ENCODE results near the gene TECPR2.
"Not testable (repeated sequence)": the region's sequence is repeated elsewhere in the genome, so short reads cannot be mapped to it uniquely, and the experiment has no call there.

TECPR2 gene

GRCh38 chr14:102320033-102320660 is 42.6 kb upstream of the TECPR2 start:
- no peaks in the 10 kb centered on the region for H3K27me3 ChIP-seq (ENCODE audit: control insufficient read depth in 1 of 2, insufficient read depth in 2 of 2, low read length in 2 of 2)
- H3K4me1 ChIP-seq (ENCODE audit: insufficient read depth, low read length): peaks cover 13% of the 10 kb centered on the region
- no peaks in the 10 kb centered on the region for H3K36me3 ChIP-seq (ENCODE audit: insufficient read depth, low read length)
- no peaks in the 10 kb centered on the region for H3K9me3 ChIP-seq (ENCODE audit: low read length)
- peak overlapping the region; percentile 83 for H3K27ac ChIP-seq (ENCODE audit: low read depth, low read length)
- H3K4me3 ChIP-seq (ENCODE audit: low read depth in 1 of 2, low read length in 2 of 2): peak overlapping the region; percentile 72 to 80
- H3K9ac ChIP-seq (ENCODE audit: low read length): peak overlapping the region; percentile 88

GRCh38 chr14:102320671-102321455 is 41.9 kb upstream of the TECPR2 start:
- Histone ChIP-seq H3K9ac (ENCODE audit: low read length) (peak overlapping the region; percentile 88), H3K27me3 (ENCODE audit: control insufficient read depth in 1 of 2, insufficient read depth in 2 of 2, low read length in 2 of 2) (no peaks in the 10 kb centered on the region), H3K9me3 (ENCODE audit: low read length) (no peaks in the 10 kb centered on the region), H3K4me1 (ENCODE audit: insufficient read depth, low read length) (peaks cover 12% of the 10 kb centered on the region), H3K27ac (ENCODE audit: low read depth, low read length) (peak overlapping the region; percentile 83), H3K36me3 (ENCODE audit: insufficient read depth, low read length) (no peaks in the 10 kb centered on the region), H3K4me3 (ENCODE audit: low read depth in 1 of 2, low read length in 2 of 2) (peak overlapping the region in 1 of 2 donors; percentile 80)

- Histone ChIP-seq H3K4me3 (ENCODE audit: low read depth in 1 of 2, low read length in 2 of 2) (no peak overlapping the region), H3K27me3 (ENCODE audit: control insufficient read depth in 1 of 2, insufficient read depth in 2 of 2, low read length in 2 of 2) (no peaks in the 10 kb centered on the region), H3K9ac (ENCODE audit: low read length) (no peak overlapping the region), H3K36me3 (ENCODE audit: insufficient read depth, low read length) (no peaks in the 10 kb centered on the region), H3K27ac (ENCODE audit: low read depth, low read length) (no peak overlapping the region), H3K4me1 (ENCODE audit: insufficient read depth, low read length) (peaks cover 4% of the 10 kb centered on the region), H3K9me3 (ENCODE audit: low read length) (no peaks in the 10 kb centered on the region)
Observed at GRCh38 chr14:102321456-102322422, 41.0 kb upstream of the TECPR2 start.

GRCh38 chr14:102323102-102323501 is 39.6 kb upstream of the TECPR2 start:
- no peak overlapping the region for H3K9ac ChIP-seq (ENCODE audit: low read length)
- no peaks in the 10 kb centered on the region for H3K36me3 ChIP-seq (ENCODE audit: insufficient read depth, low read length)
- H3K27me3 ChIP-seq (ENCODE audit: control insufficient read depth in 1 of 2, insufficient read depth in 2 of 2, low read length in 2 of 2): no peaks in the 10 kb centered on the region
- H3K4me1 ChIP-seq (ENCODE audit: insufficient read depth, low read length): no peaks in the 10 kb centered on the region
- no peaks in the 10 kb centered on the region for H3K9me3 ChIP-seq (ENCODE audit: low read length)
- no peak overlapping the region for H3K4me3 ChIP-seq (ENCODE audit: low read depth in 1 of 2, low read length in 2 of 2)
- H3K27ac ChIP-seq (ENCODE audit: low read depth, low read length): no peak overlapping the region

GRCh38 chr14:102325791-102326345 is 36.9 kb upstream of the TECPR2 start:
- H3K9ac ChIP-seq (ENCODE audit: low read length): no peak overlapping the region
- H3K4me3 ChIP-seq (ENCODE audit: low read depth in 1 of 2, low read length in 2 of 2): no peak overlapping the region
- H3K36me3 ChIP-seq (ENCODE audit: insufficient read depth, low read length): no peaks in the 10 kb centered on the region
- H3K9me3 ChIP-seq (ENCODE audit: low read length): no peaks in the 10 kb centered on the region
- H3K4me1 ChIP-seq (ENCODE audit: insufficient read depth, low read length): no peaks in the 10 kb centered on the region
- no peak overlapping the region for H3K27ac ChIP-seq (ENCODE audit: low read depth, low read length)
- no peaks in the 10 kb centered on the region for H3K27me3 ChIP-seq (ENCODE audit: control insufficient read depth in 1 of 2, insufficient read depth in 2 of 2, low read length in 2 of 2)

GRCh38 chr14:102326583-102326982 is 36.2 kb upstream of the TECPR2 start:
- Histone ChIP-seq H3K9ac (ENCODE audit: low read length) (no peak overlapping the region), H3K27me3 (ENCODE audit: control insufficient read depth in 1 of 2, insufficient read depth in 2 of 2, low read length in 2 of 2) (no peaks in the 10 kb centered on the region), H3K36me3 (ENCODE audit: insufficient read depth, low read length) (peaks cover 1% of the 10 kb centered on the region), H3K27ac (ENCODE audit: low read depth, low read length) (no peak overlapping the region), H3K4me1 (ENCODE audit: insufficient read depth, low read length) (no peaks in the 10 kb centered on the region), H3K4me3 (ENCODE audit: low read depth in 1 of 2, low read length in 2 of 2) (no peak overlapping the region), H3K9me3 (ENCODE audit: low read length) (no peaks in the 10 kb centered on the region)

DNA sequence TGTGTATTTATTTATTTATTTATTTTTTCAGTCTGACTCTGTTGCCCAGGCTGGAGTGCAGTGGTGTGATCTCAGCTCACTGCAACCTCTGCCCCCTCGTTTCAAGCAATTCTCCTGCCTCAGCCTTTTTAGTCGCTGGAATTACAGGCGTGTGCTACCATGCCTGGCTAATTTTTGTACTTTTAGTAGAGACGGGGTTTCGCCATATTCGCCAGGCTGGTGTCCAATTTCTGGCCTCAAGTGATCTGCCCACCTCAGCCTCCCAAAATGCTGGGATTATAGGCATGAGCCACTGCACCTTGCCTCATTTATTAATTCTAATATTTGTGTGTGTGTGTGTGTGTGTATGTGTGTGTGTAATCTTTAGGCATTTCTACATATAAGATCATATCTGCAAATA is 33.4 kb upstream of the TECPR2 start:
- H3K4me1 ChIP-seq (ENCODE audit: insufficient read depth, low read length); H3K9ac ChIP-seq (ENCODE audit: low read length); H3K4me3 ChIP-seq (ENCODE audit: low read depth in 1 of 2, low read length in 2 of 2); H3K36me3 ChIP-seq (ENCODE audit: insufficient read depth, low read length); H3K27me3 ChIP-seq (ENCODE audit: control insufficient read depth in 1 of 2, insufficient read depth in 2 of 2, low read length in 2 of 2); H3K9me3 ChIP-seq (ENCODE audit: low read length); H3K27ac ChIP-seq (ENCODE audit: low read depth, low read length): not testable (repeated sequence)

DNA sequence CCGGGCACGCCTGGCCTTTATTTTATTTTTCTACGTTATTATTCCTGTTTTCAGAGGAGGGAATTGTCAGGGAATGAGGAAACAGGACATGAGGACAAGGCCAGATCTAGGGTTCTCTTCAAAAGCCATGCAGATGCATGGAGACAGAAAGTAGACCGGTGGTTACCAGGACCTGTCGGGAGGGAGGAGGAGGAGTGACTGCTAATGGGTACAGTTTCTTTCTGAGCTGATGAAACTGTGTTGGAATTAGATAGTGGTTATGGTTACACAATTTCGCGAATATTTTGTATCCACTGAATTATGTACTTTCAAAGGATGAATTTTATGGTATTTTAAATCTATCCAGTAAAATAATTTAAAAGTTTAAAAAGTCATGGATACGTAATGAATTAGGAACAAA is 31.9 kb upstream of the TECPR2 start:
- H3K4me1 ChIP-seq (ENCODE audit: insufficient read depth, low read length): no peaks in the 10 kb centered on the region
- H3K9me3 ChIP-seq (ENCODE audit: low read length): no peaks in the 10 kb centered on the region
- no peak overlapping the region for H3K9ac ChIP-seq (ENCODE audit: low read length)
- no peak overlapping the region for H3K27ac ChIP-seq (ENCODE audit: low read depth, low read length)
- no peak overlapping the region for H3K4me3 ChIP-seq (ENCODE audit: low read depth in 1 of 2, low read length in 2 of 2)
- H3K27me3 ChIP-seq (ENCODE audit: control insufficient read depth in 1 of 2, insufficient read depth in 2 of 2, low read length in 2 of 2): no peaks in the 10 kb centered on the region
- peaks cover 14% of the 10 kb centered on the region for H3K36me3 ChIP-seq (ENCODE audit: insufficient read depth, low read length)

DNA sequence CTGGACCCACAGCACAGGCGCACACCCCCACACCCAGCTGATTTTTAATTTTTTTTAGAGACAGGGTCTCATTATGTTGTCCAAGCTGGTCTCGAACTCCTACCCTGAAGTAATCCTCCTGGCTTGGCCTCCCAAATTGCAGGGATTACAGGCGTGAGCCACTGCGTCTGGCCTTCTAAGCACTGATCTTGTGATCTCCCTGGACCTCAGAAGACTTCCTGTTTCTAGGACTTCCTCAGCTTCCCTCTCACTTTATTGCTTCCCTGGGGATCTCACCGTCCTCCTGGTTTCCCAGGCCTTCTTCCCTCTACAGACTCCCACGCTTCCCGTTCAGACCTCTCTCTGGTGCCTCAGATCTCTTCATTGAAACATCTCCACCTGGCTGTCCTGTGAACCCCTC is 29.4 kb upstream of the TECPR2 start:
- Histone ChIP-seq H3K27me3 (ENCODE audit: control insufficient read depth in 1 of 2, insufficient read depth in 2 of 2, low read length in 2 of 2) (no peaks in the 10 kb centered on the region), H3K9ac (ENCODE audit: low read length) (no peak overlapping the region), H3K4me3 (ENCODE audit: low read depth in 1 of 2, low read length in 2 of 2) (no peak overlapping the region), H3K9me3 (ENCODE audit: low read length) (no peaks in the 10 kb centered on the region), H3K36me3 (ENCODE audit: insufficient read depth, low read length) (peaks cover 30% of the 10 kb centered on the region), H3K4me1 (ENCODE audit: insufficient read depth, low read length) (no peaks in the 10 kb centered on the region), H3K27ac (ENCODE audit: low read depth, low read length) (no peak overlapping the region)

DNA sequence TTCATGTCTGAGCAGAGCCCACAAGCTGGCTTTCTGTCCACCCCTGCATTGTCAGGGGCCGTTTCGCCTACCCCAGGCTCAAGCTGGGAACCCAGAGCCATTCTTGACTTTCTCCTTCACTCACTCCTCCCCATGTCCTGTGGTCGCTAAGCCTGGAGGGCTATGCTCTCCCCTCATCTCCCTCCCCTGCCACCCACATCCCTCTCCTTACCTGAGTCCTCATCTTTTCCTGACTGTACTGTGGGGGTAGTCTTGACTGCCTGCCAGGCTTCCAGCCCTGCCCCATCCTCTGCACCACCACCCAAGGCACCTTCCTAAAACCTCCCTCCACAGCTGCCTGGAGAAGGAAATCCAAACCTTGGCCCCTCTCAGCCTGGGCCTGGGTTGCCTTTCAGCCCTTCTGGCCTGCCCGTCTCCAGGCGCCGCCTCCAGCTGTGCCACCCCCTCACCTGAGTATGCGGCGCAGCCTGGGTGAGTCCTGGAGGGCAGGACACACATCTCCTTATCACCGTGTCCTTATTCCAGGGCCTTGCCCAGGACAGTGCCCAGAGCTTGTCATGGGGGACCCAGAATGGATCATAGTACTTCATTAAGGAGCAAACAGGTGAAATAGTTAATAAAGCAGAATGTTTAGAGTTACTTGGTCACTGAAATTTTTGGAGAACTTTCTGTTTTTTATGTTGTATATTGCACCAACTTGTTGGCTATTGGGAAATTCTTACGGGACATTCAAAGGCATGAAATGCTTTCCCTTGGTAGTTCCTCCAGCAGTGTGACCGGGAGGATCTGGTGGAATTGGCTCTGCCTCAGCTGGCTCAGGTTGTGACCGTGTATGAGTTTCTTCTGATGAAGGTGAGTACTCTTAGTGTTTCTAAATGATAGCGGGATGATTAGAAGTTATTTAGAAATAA is 28.7 kb upstream of the TECPR2 start:
- no peak overlapping the region for H3K4me3 ChIP-seq (ENCODE audit: low read depth in 1 of 2, low read length in 2 of 2)
- H3K27me3 ChIP-seq (ENCODE audit: control insufficient read depth in 1 of 2, insufficient read depth in 2 of 2, low read length in 2 of 2): no peaks in the 10 kb centered on the region
- no peaks in the 10 kb centered on the region for H3K9me3 ChIP-seq (ENCODE audit: low read length)
- no peak overlapping the region for H3K9ac ChIP-seq (ENCODE audit: low read length)
- peaks cover 34% of the 10 kb centered on the region for H3K36me3 ChIP-seq (ENCODE audit: insufficient read depth, low read length)
- no peak overlapping the region for H3K27ac ChIP-seq (ENCODE audit: low read depth, low read length)
- H3K4me1 ChIP-seq (ENCODE audit: insufficient read depth, low read length): no peaks in the 10 kb centered on the region

Measured in muscle layer of colon (tissue), 2 donors.